Pancreas (tissue), 10 donors: ENCODE results near the gene RNPEPL1. TPM values are rescaled to one million over a fixed set of nuclear protein-coding genes. Genes with fewer than 3 reads are reported as not detected.
"Not testable (repeated sequence)": the region's sequence is repeated elsewhere in the genome, so short reads cannot be mapped to it uniquely, and the experiment has no call there.

Experiments used
- ATAC-seq, 4 donors: fragments of 200-7000 bp; cut with Tn5 transposase; one replicate each; pipeline versions ENCODE4 v1.8.0 to v1.9.1; 2020; ENCODE audit warnings: mild to moderate bottlenecking in 4 of 4, moderate library complexity in 4 of 4
- DNase-seq, 6 donors: peaks; one replicate each; pipeline ENCODE4 v3.0.0-alpha.2; 2020
- FAIRE-seq: peaks from 2 replicates; lab custom pipeline; 2012; peaks lifted over from hg19 to GRCh38; lab: Jason Lieb, UNC
- H3K27ac ChIP-seq, 4 donors: fragments of 200-600 bp; sonication (generic); 1 replicate in 3 of 4; 2 replicates in 1 of 4; pipeline versions ENCODE4 v1.5.0 to v1.8.0; 2020
- H3K27me3 ChIP-seq, 4 donors: fragments of 200-600 bp; one replicate each; pipeline ENCODE4 v1.8.0; 2021
- H3K36me3 ChIP-seq, 3 donors: fragments of 200-600 bp; sonication (generic) in 1 of 3; one replicate each; pipeline versions ENCODE4 v1.5.0 to v1.8.0; 2020 to 2021
- H3K4me1 ChIP-seq, 3 donors: fragments of 200-600 bp; one replicate each; pipeline ENCODE4 v1.8.0; 2021
- H3K4me3 ChIP-seq, 4 donors: fragments of 200-600 bp; sonication (generic) in 2 of 4; one replicate each; pipeline versions ENCODE4 v1.5.0 to v1.8.0; 2020 to 2021
- H3K9me3 ChIP-seq, 4 donors: fragments of 200-600 bp; one replicate each; pipeline ENCODE4 v1.8.0; 2021
- WGBS, 2 donors: extraction: QIAGEN DNeasy Blood & Tissue Kit; methylation state at CpG; one replicate each; pipeline ENCODE4 v1.1.7; 2013; 5-methylcytosine and 5-hydroxymethylcytosine counted together
- intact Hi-C, 3 donors: fragments of 100-400 bp; cut with DNase I; formaldehyde crosslinking; loops; one replicate each; pipeline versions ENCODE4 v1.11.1 to v1.14.2; 2022
- polyA plus RNA-seq, 2 donors: library from polyadenylated mRNA; stranded (reverse); fragments of 200-250 nt; gene quantifications; one replicate each; pipeline ENCODE4 v1.2.3, GENCODE V29; 2013
- total RNA-seq, 6 donors: library from RNA; stranded (reverse); fragmentation: NEBNext Ultra II Directional in 4 of 6; extraction: Animal tissue kit (Norgen Biotek cat#: 25700) in 4 of 6; gene quantifications; one replicate each; pipeline versions ENCODE4 v1.2.1 to v1.2.4, GENCODE V29; 2021 to 2023
- TF ChIP-seq, protein P1 (sequence below), 4 donors: fragments of 200-600 bp; sonication (generic) in 3 of 4; IDR thresholded peaks; one replicate each; pipeline versions ENCODE4 v1.5.0 to v1.8.0; 2021; ENCODE audit warnings: antibody characterized with exemption in 4 of 4
- donor health status: healthy with polysubstance abuse.
- donor health status: DM: no; HTN: no; CAD: no; lungs with moderate emphysema.
- donor health status: DM: no; HTN: no; CAD: no.
- donor health status: control.
- donor health status: control.
- donor health status: Bipolar disorder and iron deficiency.
- donor health status: DM: yes; HTN: yes; CAD: no.
- donor health status: DM: no; HTN: no; CAD: no.
- donor health status: DM: no; HTN: no; CAD: no.
- donor health status: DM: yes; HTN: yes; CAD: no.

The RNPEPL1 gene
- total and polyA plus RNA-seq, 8 donors, result 37.1 to 195 (median 43.9) TPM

- Histone ChIP-seq H3K4me1 (no peaks in the 10 kb centered on the region), H3K27ac (no peak overlapping the region), H3K4me3 (no peak overlapping the region), H3K27me3 (no peaks in the 10 kb centered on the region), H3K9me3 (no peaks in the 10 kb centered on the region), H3K36me3 (no peaks in the 10 kb centered on the region)
- FAIRE-seq (no peak), ATAC-seq (no peak), DNase-seq (no peak)
- WGBS, 2 donors, result 88 to 93% methylated on average over 4 of the region's 4 CpGs
- TF ChIP-seq, protein P1, sequence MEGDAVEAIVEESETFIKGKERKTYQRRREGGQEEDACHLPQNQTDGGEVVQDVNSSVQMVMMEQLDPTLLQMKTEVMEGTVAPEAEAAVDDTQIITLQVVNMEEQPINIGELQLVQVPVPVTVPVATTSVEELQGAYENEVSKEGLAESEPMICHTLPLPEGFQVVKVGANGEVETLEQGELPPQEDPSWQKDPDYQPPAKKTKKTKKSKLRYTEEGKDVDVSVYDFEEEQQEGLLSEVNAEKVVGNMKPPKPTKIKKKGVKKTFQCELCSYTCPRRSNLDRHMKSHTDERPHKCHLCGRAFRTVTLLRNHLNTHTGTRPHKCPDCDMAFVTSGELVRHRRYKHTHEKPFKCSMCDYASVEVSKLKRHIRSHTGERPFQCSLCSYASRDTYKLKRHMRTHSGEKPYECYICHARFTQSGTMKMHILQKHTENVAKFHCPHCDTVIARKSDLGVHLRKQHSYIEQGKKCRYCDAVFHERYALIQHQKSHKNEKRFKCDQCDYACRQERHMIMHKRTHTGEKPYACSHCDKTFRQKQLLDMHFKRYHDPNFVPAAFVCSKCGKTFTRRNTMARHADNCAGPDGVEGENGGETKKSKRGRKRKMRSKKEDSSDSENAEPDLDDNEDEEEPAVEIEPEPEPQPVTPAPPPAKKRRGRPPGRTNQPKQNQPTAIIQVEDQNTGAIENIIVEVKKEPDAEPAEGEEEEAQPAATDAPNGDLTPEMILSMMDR (IDR thresholded peaks at IDR 0.05), result no peak
- intact Hi-C loops, result no loop called here
Observed at GRCh38 chr2:240613781-240614180, 45.5 kb downstream of the RNPEPL1 start.

GRCh38 chr2:240614391-240614790, 46.1 kb downstream of the RNPEPL1 start:
- Histone ChIP-seq H3K36me3 (no peaks in the 10 kb centered on the region), H3K4me1 (no peaks in the 10 kb centered on the region), H3K4me3 (no peak overlapping the region), H3K9me3 (no peaks in the 10 kb centered on the region), H3K27me3 (no peaks in the 10 kb centered on the region), H3K27ac (no peak overlapping the region)
- 94 to 95% methylated on average over 9 of the region's 9 CpGs for WGBS, 2 donors
- intact Hi-C loops, result no loop called here
- ATAC-seq (no peak), DNase-seq (peak in 1 of 6 donors; percentile 31), FAIRE-seq (no peak)
- TF ChIP-seq, protein P1 (IDR thresholded peaks at IDR 0.05), result no peak

GRCh38 chr2:240615396-240615795, 47.1 kb downstream of the RNPEPL1 start:
- H3K4me3 ChIP-seq, result no peak overlapping the region
- intact Hi-C loops, result no loop called here
- FAIRE-seq (no peak), DNase-seq (no peak), ATAC-seq (no peak)
- H3K27me3 ChIP-seq, result no peaks in the 10 kb centered on the region
- TF ChIP-seq, protein P1 (IDR thresholded peaks at IDR 0.05), result no peak
- H3K4me1 ChIP-seq, result no peaks in the 10 kb centered on the region
- H3K9me3 ChIP-seq, result no peaks in the 10 kb centered on the region
- no peaks in the 10 kb centered on the region for H3K36me3 ChIP-seq
- 79 to 85% methylated on average over 2 of the region's 2 CpGs for WGBS, 2 donors
- H3K27ac ChIP-seq, result no peak overlapping the region

- H3K9me3 ChIP-seq, result no peaks in the 10 kb centered on the region
- WGBS, 2 donors, result 87 to 90% methylated on average over 19 of the region's 20 CpGs
- no peaks in the 10 kb centered on the region for H3K27me3 ChIP-seq
- peak in 1 of 6 donors; percentile 24 for DNase-seq
- no peaks in the 10 kb centered on the region for H3K4me1 ChIP-seq
- TF ChIP-seq, protein P1 (IDR thresholded peaks at IDR 0.05), result no peak
- no peak for FAIRE-seq
- intact Hi-C loops, result no loop called here
- no peak overlapping the region for H3K27ac ChIP-seq
- no peak overlapping the region for H3K4me3 ChIP-seq
- no peak for ATAC-seq
- no peaks in the 10 kb centered on the region for H3K36me3 ChIP-seq
Observed at GRCh38 chr2:240615820-240616547, 47.7 kb downstream of the RNPEPL1 start.

DNA sequence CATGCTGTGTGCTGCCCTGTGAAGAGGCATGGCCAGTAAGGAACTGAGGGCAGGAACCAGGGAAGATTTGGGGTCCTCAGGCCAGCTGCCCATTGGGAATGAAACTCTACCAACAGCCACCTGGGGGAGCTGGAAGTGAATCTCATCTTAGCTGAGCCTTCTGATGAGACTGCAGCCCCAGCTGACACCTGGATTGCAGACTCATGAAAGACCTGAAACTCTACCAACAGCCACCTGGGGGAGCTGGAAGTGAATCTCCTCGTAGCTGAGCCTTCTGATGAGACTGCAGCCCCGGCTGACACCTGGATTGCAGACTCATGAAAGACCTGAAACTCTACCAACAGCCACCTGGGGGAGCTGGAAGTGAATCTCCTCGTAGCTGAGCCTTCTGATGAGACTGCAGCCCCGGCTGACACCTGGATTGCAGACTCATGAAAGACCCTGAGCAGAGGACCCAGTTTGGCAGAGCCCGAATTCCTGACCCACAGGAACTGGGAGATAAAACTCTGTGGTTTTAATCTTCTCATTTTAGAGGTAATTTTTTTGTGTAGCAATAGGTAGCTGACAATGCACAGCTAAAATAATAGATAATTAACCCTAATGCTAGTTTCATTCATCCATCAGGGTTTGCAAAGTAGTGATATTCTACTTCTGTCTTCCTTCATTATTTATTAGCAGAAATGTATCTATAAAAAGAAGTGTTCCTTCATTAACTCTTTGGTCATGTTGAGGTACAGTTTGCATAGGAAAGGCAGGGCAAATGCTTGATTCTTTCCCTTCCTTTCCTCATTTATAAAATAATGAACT, 48.8 kb downstream of the RNPEPL1 start:
- DNase-seq, H3K9me3 ChIP-seq, FAIRE-seq, H3K27me3 ChIP-seq, H3K27ac ChIP-seq, H3K4me1 ChIP-seq, H3K36me3 ChIP-seq, ATAC-seq, H3K4me3 ChIP-seq, intact Hi-C loops: not testable (repeated sequence)
- WGBS, 2 donors, result 82 to 85% methylated on average over 5 of the region's 5 CpGs
